OCI-LY7 (cell line): ENCODE data around the gene DSCAM. TPM values are rescaled to one million over a fixed set of nuclear protein-coding genes. Genes with fewer than 3 reads are reported as not detected.

Experiments
- BruUV-seq: library from RNA; stranded (reverse); fragments of 400-500 nt; replicated peaks from 2 replicates; lab custom pipeline; 2021; lab: Mats Ljungman, UMichigan
- CTCF ChIA-PET: fragments of 300-600 bp; sonication (Branson Sonifier 250); formaldehyde crosslinking; loops from one replicate; lab custom pipeline; 2022; ENCODE audit warnings: antibody characterized with exemption; ENCODE audit not compliant: unreplicated experiment; lab: Charles Lee
- POLR2A ChIA-PET: fragments of 300-600 bp; sonication (Branson Sonifier 250); formaldehyde crosslinking; loops from one replicate; lab custom pipeline; 2022; ENCODE audit warnings: antibody characterized with exemption; lab: Charles Lee
- DNase-seq: peaks from one replicate; pipeline ENCODE4 v3.0.0-alpha.2; 2015; ENCODE audit warnings: low spot score
- H2AFZ ChIP-seq: fragments of 200-600 bp; sonication (generic), shearing (Covaris generic); 2 replicates; pipeline ENCODE4 v1.6.1; 2014; ENCODE audit warnings: mild to moderate bottlenecking, antibody characterized with exemption, low read length, moderate library complexity
- H3K27ac ChIP-seq: fragments of 200-600 bp; sonication (generic); 2 replicates; pipeline ENCODE4 v1.5.1; 2014; ENCODE audit warnings: mixed run types, low read depth, mild to moderate bottlenecking, moderate library complexity, low read length, inconsistent platforms; ENCODE audit not compliant: poor library complexity, severe bottlenecking
- H3K36me3 ChIP-seq: fragments of 200-600 bp; sonication (generic); 2 replicates; pipeline ENCODE4 v1.6.1; 2014; ENCODE audit warnings: mild to moderate bottlenecking, antibody characterized with exemption, low read length, moderate library complexity, mixed read lengths; ENCODE audit not compliant: insufficient read depth
- H3K4me1 ChIP-seq: fragments of 200-600 bp; sonication (generic); 2 replicates; pipeline ENCODE4 v1.5.1; 2014; ENCODE audit warnings: mild to moderate bottlenecking, low read length; ENCODE audit not compliant: insufficient read depth, poor library complexity, severe bottlenecking
- H3K4me2 ChIP-seq: fragments of 200-600 bp; sonication (generic); 2 replicates; pipeline ENCODE4 v1.6.1; 2014; ENCODE audit warnings: mild to moderate bottlenecking, low read length
- H3K4me3 ChIP-seq: fragments of 200-600 bp; sonication (generic); 2 replicates; pipeline ENCODE4 v1.5.1; 2014; ENCODE audit warnings: mild to moderate bottlenecking, low read depth, low read length; ENCODE audit not compliant: poor library complexity, severe bottlenecking
- H3K79me2 ChIP-seq: fragments of 200-600 bp; sonication (generic); 2 replicates; pipeline ENCODE4 v1.6.1; 2016; ENCODE audit warnings: low read depth, mild to moderate bottlenecking, low read length, moderate library complexity, mixed read lengths; ENCODE audit not compliant: insufficient read depth
- H3K9me2 ChIP-seq: fragments of 200-600 bp; sonication (generic); 2 replicates; pipeline ENCODE4 v1.6.1; 2016; ENCODE audit warnings: mild to moderate bottlenecking, low read length, mixed read lengths; ENCODE audit not compliant: insufficient read depth
- H3K9me3 ChIP-seq: fragments of 200-600 bp; sonication (generic); 2 replicates; pipeline ENCODE4 v1.6.1; 2014; ENCODE audit warnings: mild to moderate bottlenecking, mixed run types, low read length, mixed read lengths
- H4K20me1 ChIP-seq: fragments of 200-600 bp; sonication (generic); 2 replicates; pipeline ENCODE4 v1.6.1; 2014; ENCODE audit warnings: mild to moderate bottlenecking, antibody characterized with exemption, low read length, moderate library complexity, mixed read lengths; ENCODE audit not compliant: insufficient read depth
- CTCF ChIP-seq: fragments of 200-600 bp; sonication (generic); conservative IDR thresholded peaks from 2 replicates; pipeline ENCODE4 v1.5.1; 2014; ENCODE audit warnings: mild to moderate bottlenecking, antibody characterized with exemption, low read length, moderate library complexity, mixed read lengths
- EZH2phosphoT487 ChIP-seq: fragments of 200-600 bp; sonication (generic); IDR thresholded peaks from 2 replicates; pipeline ENCODE4 v1.6.1; 2018; ENCODE audit warnings: low read depth, borderline replicate concordance, mild to moderate bottlenecking, mixed run types, antibody characterized with exemption, low read length, moderate library complexity, mixed read lengths
- intact Hi-C: fragments of 100-400 bp; cut with micrococcal nuclease; formaldehyde crosslinking; loops from one replicate; pipeline ENCODE4 v1.10.0; 2022; ENCODE audit not compliant: unreplicated experiment
- total RNA-seq, 2 experiments: library from RNA; depleted of rRNA in 1 of 2; stranded (reverse); fragments of >200 nt in 1 of 2; shearing (Covaris generic) in 1 of 2; gene quantifications; 2 replicates each; pipeline ENCODE4 v1.2.3, GENCODE V29; 2014 to 2022

The DSCAM gene
- total RNA-seq, 2 experiments from 2014 or later = not detected

- no TSS peak for BruUV-seq
- no peak for TF ChIP-seq CTCF
- intact Hi-C loops = no loop called here
Observed at GRCh38 chr21:40383951-40384350, 463.0 kb downstream of the DSCAM start.

GRCh38 chr21:40381111-40381510 lies 465.8 kb downstream of the DSCAM start:
- no peak overlapping the region for H3K27ac ChIP-seq
- no peaks in the 10 kb centered on the region for H3K9me2 ChIP-seq
- no peak for DNase-seq
- no peak for TF ChIP-seq CTCF
- no peak for TF ChIP-seq EZH2phosphoT487
- H3K79me2 ChIP-seq = no peaks in the 10 kb centered on the region
- ChIA-PET CTCF (no interaction called here), POLR2A (no interaction called here)
- H3K4me1 ChIP-seq = no peaks in the 10 kb centered on the region
- no peaks in the 10 kb centered on the region for H3K36me3 ChIP-seq
- intact Hi-C loops = no loop called here
- no peaks in the 10 kb centered on the region for H3K9me3 ChIP-seq
- no peak overlapping the region for H2AFZ ChIP-seq
- H3K4me2 ChIP-seq = no peak overlapping the region
- no peak overlapping the region for H3K4me3 ChIP-seq
- no TSS peak for BruUV-seq
- H4K20me1 ChIP-seq = no peaks in the 10 kb centered on the region

More at GRCh38 chr21:40383951-40384350, 463.0 kb downstream of the DSCAM start:
- CTCF ChIA-PET = interaction anchor here (0.6 kb wide), 1 partner anchor 818 kb away, joined by 3 read pairs; no protein-coding TSS in a partner anchor
- H3K4me2 ChIP-seq = no peak overlapping the region
- no peak overlapping the region for H3K27ac ChIP-seq
- POLR2A ChIA-PET = no interaction called here
- H3K4me3 ChIP-seq = no peak overlapping the region
- no peaks in the 10 kb centered on the region for H3K4me1 ChIP-seq
- no peaks in the 10 kb centered on the region for H3K9me2 ChIP-seq
- peaks cover 3% of the 10 kb centered on the region; the same call in 1 of the 2 replicates for H3K9me3 ChIP-seq
- no peaks in the 10 kb centered on the region for H3K36me3 ChIP-seq
- no peaks in the 10 kb centered on the region for H4K20me1 ChIP-seq
- DNase-seq = no peak
- H3K79me2 ChIP-seq = no peaks in the 10 kb centered on the region
- no peak overlapping the region for H2AFZ ChIP-seq

GRCh38 chr21:40379881-40380810 lies 466.8 kb downstream of the DSCAM start:
- no peak overlapping the region for H3K4me2 ChIP-seq
- no peaks in the 10 kb centered on the region for H3K36me3 ChIP-seq
- intact Hi-C loops = no loop called here
- no TSS peak for BruUV-seq
- no peak for DNase-seq
- H3K4me1 ChIP-seq = no peaks in the 10 kb centered on the region
- TF ChIP-seq EZH2phosphoT487 (no peak), CTCF (no peak)
- H4K20me1 ChIP-seq = no peaks in the 10 kb centered on the region
- no peak overlapping the region for H2AFZ ChIP-seq
- H3K4me3 ChIP-seq = no peak overlapping the region
- ChIA-PET CTCF (no interaction called here), POLR2A (no interaction called here)
- H3K79me2 ChIP-seq = no peaks in the 10 kb centered on the region
- H3K27ac ChIP-seq = no peak overlapping the region
- H3K9me3 ChIP-seq = 0 out of 2 replicates have a peak, but pooled peaks cover 6% of the 10 kb centered on the region
- H3K9me2 ChIP-seq = no peaks in the 10 kb centered on the region
